HG02870 (cell line): ENCODE data around the gene PBX1.

Experiments
- ATAC-seq: cut with Tn5 transposase; IDR thresholded peaks from one replicate; pipeline ENCODE4 v1.9.1; 2021; ENCODE audit warnings: mild to moderate bottlenecking, moderate library complexity; ENCODE audit not compliant: unreplicated experiment

The PBX1 gene

DNA sequence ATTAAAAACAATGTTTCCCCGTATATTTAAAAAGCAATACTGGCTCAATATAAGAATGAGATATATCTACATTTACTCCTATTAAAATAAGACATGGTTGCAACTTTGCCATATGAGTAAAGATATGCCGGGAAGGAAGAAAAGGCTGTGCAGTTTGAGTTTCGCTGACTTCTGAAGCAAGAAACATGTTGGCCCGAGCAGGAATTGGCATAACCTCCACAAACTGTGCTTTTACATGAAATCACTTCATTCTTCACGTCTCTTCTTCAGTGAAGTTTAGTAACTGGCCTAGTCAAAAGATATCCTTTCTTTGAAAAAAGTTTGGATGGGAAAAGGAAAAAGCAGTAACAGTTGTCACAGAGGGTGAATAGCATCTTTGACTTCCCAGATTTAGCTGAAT, 342.0 kb downstream of the PBX1 start:
- ATAC-seq: no peak
